Measurements from ENCODE around the gene BACH2. TPM values are rescaled to one million over a fixed set of nuclear protein-coding genes. Genes with fewer than 3 reads are reported as not detected.
"Not testable (repeated sequence)": the region's sequence is repeated elsewhere in the genome, so short reads cannot be mapped to it uniquely, and the experiment has no call there.

Gene BACH2
- total RNA-seq, 1 donor from 2014 or later: 5.0 TPM

- DNase-seq (ENCODE audit: low read depth): no peak
- no peak for TF ChIP-seq CTCF (IDR thresholded peaks at IDR 0.05; ENCODE audit: insufficient read depth, low read length, poor library complexity, severe bottlenecking)
Measured at GRCh38 chr6:89976694-89977020, 320.0 kb downstream of the BACH2 start.

GRCh38 chr6:89975991-89976693 lies 320.5 kb downstream of the BACH2 start:
- Histone ChIP-seq H3K4me3 (ENCODE audit: low read depth, low read length) (no peak overlapping the region), H3K27me3 (ENCODE audit: control insufficient read depth, insufficient read depth, low read length) (no peaks in the 10 kb centered on the region), H3K36me3 (ENCODE audit: control insufficient read depth, insufficient read depth, low read length) (peaks cover 1% of the 10 kb centered on the region)
- no peak for DNase-seq (ENCODE audit: low read depth)
- TF ChIP-seq CTCF (IDR thresholded peaks at IDR 0.05; ENCODE audit: insufficient read depth, low read length, poor library complexity, severe bottlenecking): no peak

More at GRCh38 chr6:89976694-89977020, 320.0 kb downstream of the BACH2 start:
- Histone ChIP-seq H3K27me3 (ENCODE audit: control insufficient read depth, insufficient read depth, low read length) (no peaks in the 10 kb centered on the region), H3K4me3 (ENCODE audit: low read depth, low read length) (no peak overlapping the region), H3K36me3 (ENCODE audit: control insufficient read depth, insufficient read depth, low read length) (peaks cover 1% of the 10 kb centered on the region)

GRCh38 chr6:89975366-89975765 lies 321.3 kb downstream of the BACH2 start:
- TF ChIP-seq CTCF (IDR thresholded peaks at IDR 0.05; ENCODE audit: insufficient read depth, low read length, poor library complexity, severe bottlenecking): no peak
- peaks cover 1% of the 10 kb centered on the region for H3K36me3 ChIP-seq (ENCODE audit: control insufficient read depth, insufficient read depth, low read length)
- H3K4me3 ChIP-seq (ENCODE audit: low read depth, low read length): no peak overlapping the region
- H3K27me3 ChIP-seq (ENCODE audit: control insufficient read depth, insufficient read depth, low read length): no peaks in the 10 kb centered on the region
- DNase-seq (ENCODE audit: low read depth): no peak

- TF ChIP-seq CTCF (IDR thresholded peaks at IDR 0.05; ENCODE audit: insufficient read depth, low read length, poor library complexity, severe bottlenecking): no peak
- Histone ChIP-seq H3K36me3 (ENCODE audit: control insufficient read depth, insufficient read depth, low read length) (peaks cover 1% of the 10 kb centered on the region), H3K4me3 (ENCODE audit: low read depth, low read length) (no peak overlapping the region), H3K27me3 (ENCODE audit: control insufficient read depth, insufficient read depth, low read length) (no peaks in the 10 kb centered on the region)
- no peak for DNase-seq (ENCODE audit: low read depth)
Measured at GRCh38 chr6:89974834-89975233, 321.8 kb downstream of the BACH2 start.

GRCh38 chr6:89972025-89972381 lies 324.6 kb downstream of the BACH2 start:
- Histone ChIP-seq H3K27me3 (ENCODE audit: control insufficient read depth, insufficient read depth, low read length) (no peaks in the 10 kb centered on the region), H3K36me3 (ENCODE audit: control insufficient read depth, insufficient read depth, low read length) (peaks cover 1% of the 10 kb centered on the region), H3K4me3 (ENCODE audit: low read depth, low read length) (no peak overlapping the region)
- no peak for DNase-seq (ENCODE audit: low read depth)
- no peak for TF ChIP-seq CTCF (IDR thresholded peaks at IDR 0.05; ENCODE audit: insufficient read depth, low read length, poor library complexity, severe bottlenecking)

GRCh38 chr6:89971338-89972024 lies 325.2 kb downstream of the BACH2 start:
- not testable (repeated sequence) for H3K36me3 ChIP-seq (ENCODE audit: control insufficient read depth, insufficient read depth, low read length); DNase-seq (ENCODE audit: low read depth); H3K4me3 ChIP-seq (ENCODE audit: low read depth, low read length); H3K27me3 ChIP-seq (ENCODE audit: control insufficient read depth, insufficient read depth, low read length)

All from kidney epithelial cell (primary cell).